GM18498 (cell line): ENCODE measurements around the gene ZNF8.
"Not testable (repeated sequence)": the region's sequence is repeated elsewhere in the genome, so short reads cannot be mapped to it uniquely, and the experiment has no call there.

Experiments used
- ATAC-seq: cut with Tn5 transposase; IDR thresholded peaks from one replicate; pipeline ENCODE4 v1.9.1; 2021; ENCODE audit warnings: mild to moderate bottlenecking, moderate library complexity; ENCODE audit not compliant: unreplicated experiment

The ZNF8 gene

DNA sequence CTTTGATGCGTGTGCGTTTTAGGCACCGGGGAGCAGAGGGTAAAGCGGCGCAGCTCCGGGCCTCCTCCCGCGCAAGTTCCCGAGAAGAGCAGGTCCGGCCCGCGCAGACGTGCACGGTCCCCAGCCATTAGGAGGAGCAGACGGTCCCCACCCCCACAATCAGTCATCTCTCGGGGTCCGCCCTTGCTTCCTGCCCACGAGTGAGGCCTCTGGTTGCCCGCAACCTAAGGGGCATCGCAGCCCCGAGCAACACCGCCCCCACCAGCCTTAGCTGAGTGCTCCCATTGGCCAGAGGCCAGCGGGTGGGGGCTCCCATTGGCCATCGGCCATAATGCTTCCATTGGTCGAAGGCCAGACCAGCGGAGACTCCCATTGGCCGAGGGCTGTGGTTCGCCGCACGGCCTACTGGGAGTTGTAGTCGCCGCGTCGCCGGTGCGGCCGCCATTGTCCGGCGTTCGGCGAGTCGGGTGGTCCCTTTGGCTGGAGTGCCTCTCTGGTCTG, at the start of gene ZNF8:
ZNF8 (plus strand) TSS at position 415 of the 501 bp plus-strand sequence. CDS start 127 bp downstream, outside the sequence.
- peak; percentile 97 for ATAC-seq

DNA sequence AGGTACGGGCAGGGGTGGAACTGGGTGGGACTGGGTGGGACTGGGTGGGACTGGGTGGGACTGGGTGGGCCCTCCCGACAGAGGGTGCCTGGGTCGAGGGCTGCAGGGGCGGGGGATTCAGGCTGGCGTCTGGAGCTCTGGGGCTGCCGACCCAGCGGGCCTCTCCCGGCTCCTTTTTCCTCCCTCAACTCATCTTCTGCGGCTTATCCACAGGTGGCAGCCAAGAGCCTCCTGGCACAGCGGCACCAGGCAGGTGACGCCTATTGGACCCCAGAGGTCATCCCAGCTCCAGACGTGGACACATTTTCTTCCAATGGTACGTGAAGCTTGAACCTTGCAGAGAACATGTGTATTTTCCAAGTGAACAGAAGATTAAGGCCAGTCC, 49.5 kb upstream of the ZNF8 start:
- no peak for ATAC-seq

- no peak for ATAC-seq
Measured at GRCh38 chr19:58237324-58237723, 41.4 kb upstream of the ZNF8 start.

GRCh38 chr19:58243351-58243750, 35.4 kb upstream of the ZNF8 start:
- ATAC-seq = no peak

DNA sequence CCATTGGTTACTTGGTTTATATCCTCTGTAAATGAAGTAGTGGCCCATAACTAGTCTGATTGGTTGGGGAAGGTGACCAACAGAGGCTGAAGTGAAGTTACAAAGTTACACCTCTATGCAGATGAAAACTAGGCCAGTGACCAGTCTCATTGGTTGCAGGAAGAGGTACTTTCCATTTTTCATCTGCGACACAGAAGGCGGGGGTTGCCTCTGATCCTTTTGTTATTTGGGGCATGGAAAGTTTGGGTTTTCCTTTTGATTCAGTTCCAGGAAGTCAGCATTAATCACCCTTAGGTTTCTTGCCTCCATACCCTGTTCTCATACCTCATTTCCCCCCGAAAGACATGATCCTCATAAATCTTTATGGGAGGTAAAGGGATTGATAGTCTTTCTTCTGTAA, 29.9 kb upstream of the ZNF8 start:
- ATAC-seq = no peak

- ATAC-seq = no peak
Measured at GRCh38 chr19:58252102-58252685, 26.6 kb upstream of the ZNF8 start.

DNA sequence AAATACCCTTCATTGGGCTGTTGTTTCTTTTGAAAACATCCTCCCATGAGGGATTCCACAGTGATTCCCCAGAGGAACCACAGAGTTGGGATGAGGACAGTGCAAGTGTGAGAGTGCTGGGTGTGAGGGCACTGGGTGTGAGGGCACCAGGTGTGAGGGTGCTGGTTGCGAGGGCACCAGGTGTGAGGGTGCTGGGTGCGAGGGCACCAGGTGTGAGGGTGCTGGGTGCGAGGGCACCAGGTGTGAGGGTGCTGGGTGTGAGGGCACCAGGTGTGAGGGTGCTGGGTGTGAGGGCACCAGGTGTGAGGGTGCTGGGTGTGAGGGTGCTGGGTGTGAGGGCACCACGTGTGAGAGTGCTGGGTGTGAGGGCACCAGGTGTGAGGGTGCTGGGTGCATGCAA, 20.5 kb upstream of the ZNF8 start:
- ATAC-seq = not testable (repeated sequence)

DNA sequence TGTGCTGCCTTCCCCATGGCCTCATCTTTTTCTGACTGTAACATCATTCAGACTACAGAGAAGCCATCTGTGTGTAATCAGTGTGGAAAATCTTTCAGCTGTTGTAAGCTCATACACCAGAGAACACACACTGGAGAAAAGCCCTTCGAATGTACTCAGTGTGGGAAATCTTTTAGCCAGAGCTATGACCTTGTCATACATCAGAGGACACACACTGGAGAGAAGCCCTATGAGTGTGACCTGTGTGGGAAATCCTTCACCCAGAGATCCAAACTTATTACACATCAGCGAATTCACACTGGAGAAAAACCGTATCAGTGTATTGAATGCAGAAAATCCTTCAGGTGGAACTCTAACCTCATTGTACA, 17.2 kb upstream of the ZNF8 start:
- no peak for ATAC-seq

DNA sequence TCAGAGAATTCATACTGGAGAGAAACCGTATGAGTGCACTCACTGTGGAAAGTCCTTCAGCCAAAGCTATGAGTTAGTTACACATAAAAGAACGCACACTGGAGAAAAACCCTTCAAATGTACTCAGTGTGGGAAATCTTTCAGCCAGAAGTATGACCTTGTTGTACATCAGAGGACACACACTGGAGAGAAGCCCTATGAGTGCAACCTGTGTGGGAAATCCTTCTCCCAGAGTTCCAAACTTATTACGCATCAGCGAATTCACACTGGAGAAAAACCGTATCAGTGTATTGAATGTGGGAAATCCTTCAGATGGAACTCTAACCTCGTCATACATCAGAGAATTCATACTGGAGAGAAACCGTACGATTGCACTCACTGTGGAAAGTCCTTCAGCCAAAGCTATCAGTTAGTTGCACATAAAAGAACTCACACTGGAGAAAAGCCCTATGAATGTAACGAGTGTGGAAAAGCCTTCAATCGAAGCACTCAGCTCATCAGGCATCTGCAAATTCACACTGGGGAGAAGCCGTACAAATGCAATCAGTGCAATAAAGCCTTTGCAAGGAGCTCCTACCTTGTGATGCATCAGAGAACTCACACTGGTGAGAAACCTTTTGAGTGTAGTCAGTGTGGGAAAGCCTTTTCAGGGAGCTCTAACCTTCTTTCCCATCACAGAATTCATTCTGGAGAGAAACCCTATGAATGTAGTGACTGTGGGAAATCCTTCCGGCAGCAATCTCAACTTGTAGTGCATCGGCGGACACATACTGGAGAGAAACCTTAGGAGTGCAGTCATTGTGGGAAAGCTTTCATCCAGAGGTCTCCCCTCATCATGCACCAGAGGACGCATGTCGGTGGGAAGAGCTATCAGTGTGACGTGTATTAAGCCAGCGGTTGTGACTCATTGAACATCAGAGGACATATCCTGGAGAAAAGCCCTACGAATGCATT, 16.5 kb upstream of the ZNF8 start:
- no peak for ATAC-seq

- ATAC-seq = no peak
Measured at GRCh38 chr19:58262922-58263296, 15.8 kb upstream of the ZNF8 start.

- ATAC-seq = no peak
Measured at GRCh38 chr19:58265100-58265499, 13.7 kb upstream of the ZNF8 start.

- ATAC-seq = no peak
Measured at GRCh38 chr19:58268344-58268743, 10.4 kb upstream of the ZNF8 start.

- no peak for ATAC-seq
Measured at GRCh38 chr19:58274771-58275201, 4.0 kb upstream of the ZNF8 start.

GRCh38 chr19:58275564-58275963, 3.2 kb upstream of the ZNF8 start:
- ATAC-seq = no peak

- ATAC-seq = no peak
Measured at GRCh38 chr19:58277197-58277596, 1.6 kb upstream of the ZNF8 start.

DNA sequence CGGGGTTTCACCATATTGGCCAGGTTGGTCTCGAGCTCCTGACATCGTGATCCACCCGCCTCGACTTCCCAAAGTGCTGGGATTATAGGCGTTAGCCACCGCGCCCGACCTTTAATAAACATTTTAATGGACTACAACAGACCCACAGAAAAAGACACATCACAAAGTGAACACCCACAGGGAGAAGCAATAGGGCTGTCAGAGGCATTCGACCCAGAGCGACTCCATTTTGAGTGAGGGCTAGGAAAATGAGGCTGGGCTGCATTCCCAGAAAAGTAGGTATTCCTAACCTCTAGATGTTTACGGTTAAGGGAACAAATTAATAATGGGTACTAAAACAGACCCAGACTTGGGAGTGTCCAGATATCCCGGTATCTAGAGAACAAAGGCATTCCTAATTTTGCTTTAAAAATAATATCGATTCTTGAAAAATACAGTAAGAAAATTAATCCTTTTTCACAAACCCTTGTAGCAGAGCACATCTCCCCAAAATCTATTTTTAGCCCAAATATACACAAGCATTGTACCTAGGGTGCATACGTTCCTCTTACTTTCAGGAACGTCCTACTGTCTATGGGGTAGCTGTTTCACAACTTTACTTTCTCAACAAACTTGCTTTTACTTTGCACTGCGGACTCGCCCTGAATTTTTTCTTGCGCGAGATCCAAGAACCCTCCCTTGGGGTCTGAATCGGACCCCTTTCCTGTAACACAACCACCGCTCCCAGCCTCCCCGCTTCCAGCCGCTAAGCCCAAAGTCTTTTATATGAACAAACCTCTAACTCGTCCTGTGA, 811 bp upstream of the ZNF8 start:
- ATAC-seq = no peak

DNA sequence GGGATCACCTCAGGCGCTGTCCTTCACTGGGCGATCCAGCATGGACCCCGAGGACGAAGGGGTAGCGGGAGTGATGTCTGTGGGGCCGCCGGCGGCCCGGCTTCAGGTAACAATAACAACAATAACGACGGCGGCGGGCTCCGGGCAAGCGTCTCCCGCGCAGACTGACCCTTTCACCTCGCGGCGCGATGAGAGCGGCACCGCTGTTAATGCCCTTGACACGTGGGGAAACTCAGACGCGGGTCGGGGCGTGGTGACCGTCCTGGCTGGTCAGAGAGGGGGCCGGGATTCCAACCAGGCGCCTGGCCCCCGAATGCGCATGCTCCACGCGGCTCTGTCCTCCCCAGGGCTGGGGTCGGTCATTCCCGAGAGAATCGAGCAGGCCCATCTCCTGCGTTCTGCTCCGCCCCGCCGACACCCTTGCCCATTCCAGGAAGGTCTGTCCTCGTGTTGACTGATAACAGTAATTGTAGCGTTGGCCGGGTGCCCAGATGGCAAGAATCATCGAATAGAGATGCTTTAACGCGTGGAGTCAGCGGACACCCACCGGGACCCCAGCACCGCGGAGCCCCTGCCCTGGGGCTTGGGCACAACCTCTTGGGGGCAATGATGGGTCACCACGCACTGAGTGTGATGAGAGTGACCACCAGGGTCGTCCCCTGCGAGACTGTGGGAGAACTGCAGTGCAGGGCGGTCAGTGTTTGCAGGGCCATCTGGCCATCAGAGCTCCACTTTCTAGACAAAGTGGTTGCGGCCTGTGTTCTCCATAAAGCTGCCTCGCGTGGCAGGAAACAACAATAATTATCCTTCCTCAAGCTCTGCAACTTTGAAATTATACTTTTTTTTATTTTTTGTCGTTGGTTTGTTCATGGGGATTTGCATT, 528 bp downstream of the ZNF8 start:
- ATAC-seq = peak; percentile 25

DNA sequence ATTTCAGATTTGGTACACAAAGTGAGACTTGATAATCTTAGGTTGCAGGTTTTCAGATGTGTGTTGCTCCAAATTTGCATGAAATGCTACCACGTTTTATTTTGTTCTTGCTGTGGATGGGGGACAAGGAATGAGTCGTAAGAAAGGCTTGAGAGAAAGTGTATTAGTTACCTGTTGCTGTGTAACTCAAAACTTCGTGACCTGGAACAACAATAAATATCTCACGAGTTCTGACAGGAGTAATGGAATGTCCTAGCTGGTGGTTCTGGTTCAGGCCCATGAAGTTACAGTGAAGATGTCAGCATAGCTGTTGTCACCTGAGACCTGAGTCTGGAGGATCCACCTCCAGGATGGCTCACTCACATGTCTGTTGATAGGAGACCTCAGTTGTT, 1.2 kb downstream of the ZNF8 start:
- ATAC-seq = no peak

DNA sequence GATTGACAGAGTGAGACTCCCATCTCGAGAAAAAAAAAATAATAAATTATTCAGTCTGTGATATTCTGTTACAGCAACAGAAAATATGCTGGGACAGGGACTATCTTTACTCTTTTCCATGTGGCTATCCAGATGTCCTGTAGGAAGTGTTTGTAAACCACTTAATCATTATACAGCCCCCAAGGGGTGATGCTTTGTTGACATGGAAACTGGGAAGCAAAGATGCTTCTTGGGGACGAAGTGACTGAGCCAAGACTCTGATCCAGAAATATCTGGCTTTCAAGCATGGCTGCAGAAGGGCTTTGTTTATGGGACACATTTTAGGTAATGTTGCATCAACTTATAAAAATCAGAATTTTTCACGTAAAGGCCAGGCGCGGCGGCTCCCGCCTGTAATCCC, 5.4 kb downstream of the ZNF8 start:
- no peak for ATAC-seq

GRCh38 chr19:58291943-58292342, 13.2 kb downstream of the ZNF8 start:
- no peak for ATAC-seq
